OCI-LY3 (cell line): Measurements from ENCODE around the gene B3GNT4.
A peak's percentile ranks its signal among the peaks of the same experiment; 100 is the strongest.

Experiments
- H2AFZ ChIP-seq: fragments of 200-600, 300-600 bp; shearing (Covaris generic); 2 replicates; pipeline ENCODE4 v1.6.0; 2014; ENCODE audit warnings: antibody characterized with exemption, low read depth, low read length
- H3K27ac ChIP-seq: fragments of 200-600, 300-600 bp; sonication (generic); 2 replicates; pipeline ENCODE4 v1.5.1; 2014; ENCODE audit warnings: mild to moderate bottlenecking, low read length, moderate library complexity, mixed read lengths
- H3K27me3 ChIP-seq: fragments of 200-600, 300-600 bp; sonication (generic); 2 replicates; pipeline ENCODE4 v1.6.1; 2014; ENCODE audit warnings: low read depth, low read length, mixed read lengths
- H3K36me3 ChIP-seq: fragments of 200-600, 300-600 bp; sonication (generic); replicated peaks from 2 replicates; pipeline ENCODE3; 2014; ENCODE audit warnings: low read depth, low read length, mixed read lengths
- H3K4me1 ChIP-seq: fragments of 300-600, 200-600 bp; sonication (generic); 2 replicates; pipeline ENCODE4 v1.6.1; 2014; ENCODE audit warnings: low read length, mixed read lengths
- H3K4me2 ChIP-seq: fragments of 200-600, 300-600 bp; sonication (generic); 2 replicates; pipeline ENCODE4 v1.6.1; 2014; ENCODE audit warnings: low read length, mixed read lengths
- H3K4me3 ChIP-seq: fragments of 300-600, 200-600 bp; sonication (generic); 2 replicates; pipeline ENCODE4 v1.5.1; 2014; ENCODE audit warnings: antibody characterized with exemption, mild to moderate bottlenecking, low read length, moderate library complexity
- H3K79me2 ChIP-seq: fragments of 300-600, 200-600 bp; shearing (Covaris generic); 2 replicates; pipeline ENCODE4 v1.6.1; 2014; ENCODE audit warnings: mild to moderate bottlenecking, low read length, mixed read lengths
- H3K9ac ChIP-seq: fragments of 300-600, 200-600 bp; shearing (Covaris generic); 2 replicates; pipeline ENCODE4 v1.6.0; 2014; ENCODE audit warnings: mild to moderate bottlenecking, low read length, moderate library complexity
- H3K9me3 ChIP-seq: fragments of 200-600, 300-600 bp; shearing (Covaris generic); 2 replicates; pipeline ENCODE4 v1.6.1; 2014; ENCODE audit warnings: low read length, mixed read lengths; ENCODE audit not compliant: insufficient read depth
- H4K20me1 ChIP-seq: fragments of 200-600, 300-600 bp; sonication (generic); 2 replicates; pipeline ENCODE4 v1.6.1; 2016; ENCODE audit warnings: low read length, mixed read lengths; ENCODE audit not compliant: insufficient read depth
- CTCF ChIP-seq: fragments of 200-600, 300-600 bp; sonication (generic); IDR thresholded peaks from 2 replicates; pipeline ENCODE4 v1.5.1; 2014; ENCODE audit warnings: antibody characterized with exemption, low read length, low read depth
- EZH2phosphoT487 ChIP-seq: fragments of 200-600 bp; shearing (Covaris generic); IDR thresholded peaks from 2 replicates; pipeline ENCODE4 v1.6.1; 2018; ENCODE audit warnings: antibody characterized with exemption, mixed run types, low read depth

B3GNT4 gene

GRCh38 chr12:122216445-122216844, 12.9 kb downstream of the B3GNT4 start:
- H2AFZ ChIP-seq, result no peak overlapping the region
- H3K9ac ChIP-seq, result no peak overlapping the region
- H3K4me1 ChIP-seq, result no peaks in the 10 kb centered on the region
- no peaks in the 10 kb centered on the region for H3K27me3 ChIP-seq
- no peaks in the 10 kb centered on the region for H3K9me3 ChIP-seq
- H3K4me3 ChIP-seq, result no peak overlapping the region
- H3K36me3 ChIP-seq, result peaks cover 65% of the 10 kb centered on the region
- H3K4me2 ChIP-seq, result no peak overlapping the region
- no peak overlapping the region for H3K27ac ChIP-seq
- H3K79me2 ChIP-seq, result peaks cover 18% of the 10 kb centered on the region
- TF ChIP-seq CTCF, result no peak
- no peak for TF ChIP-seq EZH2phosphoT487
- H4K20me1 ChIP-seq, result peaks cover 5% of the 10 kb centered on the region

GRCh38 chr12:122225683-122226365, 22.3 kb downstream of the B3GNT4 start, which contains the start of gene DIABLO:
DIABLO (minus strand) TSS chr12:122226052; CDS start chr12:122226014, 38 bp downstream.
- Histone ChIP-seq H3K27ac (peak within 1 kb of the TSS; percentile 62), H4K20me1 (peaks cover 4% of the 10 kb centered on the region), H3K4me3 (peak within 1 kb of the TSS; percentile 89)

GRCh38 chr12:122226366-122227125, 23.0 kb downstream of the B3GNT4 start:
- Histone ChIP-seq H3K27me3 (no peaks in the 10 kb centered on the region), H3K9me3 (no peaks in the 10 kb centered on the region), H2AFZ (no peak overlapping the region), H3K4me1 (peaks cover 13% of the 10 kb centered on the region), H3K4me3 (peak overlapping the region; percentile 79), H3K27ac (no peak overlapping the region), H3K4me2 (peak overlapping the region; percentile 87), H3K79me2 (peaks cover 38% of the 10 kb centered on the region), H3K36me3 (peaks cover 19% of the 10 kb centered on the region), H3K9ac (peak overlapping the region; percentile 41; the same call in 1 of the 2 replicates), H4K20me1 (no peaks in the 10 kb centered on the region)
- no peak for TF ChIP-seq EZH2phosphoT487
- no peak for TF ChIP-seq CTCF

More at GRCh38 chr12:122225683-122226365, 22.3 kb downstream of the B3GNT4 start, which contains the start of gene DIABLO:
- no peaks in the 10 kb centered on the region for H3K9me3 ChIP-seq
- no peaks in the 10 kb centered on the region for H3K27me3 ChIP-seq
- H3K9ac ChIP-seq, result peak within 1 kb of the TSS; percentile 74
- TF ChIP-seq EZH2phosphoT487, result no peak
- no peak for TF ChIP-seq CTCF
- peaks cover 43% of the 10 kb centered on the region for H3K79me2 ChIP-seq
- H3K4me1 ChIP-seq, result peaks cover 13% of the 10 kb centered on the region
- no peak within 1 kb of the TSS; the same call in 1 of the 2 replicates for H2AFZ ChIP-seq
- peaks cover 23% of the 10 kb centered on the region for H3K36me3 ChIP-seq
- peak within 1 kb of the TSS; percentile 87 for H3K4me2 ChIP-seq

- Histone ChIP-seq H3K27ac (no peak overlapping the region), H4K20me1 (no peaks in the 10 kb centered on the region), H3K36me3 (peaks cover 17% of the 10 kb centered on the region), H2AFZ (no peak overlapping the region), H3K4me1 (peaks cover 13% of the 10 kb centered on the region), H3K4me2 (no peak overlapping the region), H3K9me3 (no peaks in the 10 kb centered on the region), H3K27me3 (no peaks in the 10 kb centered on the region), H3K4me3 (no peak overlapping the region), H3K9ac (no peak overlapping the region), H3K79me2 (peaks cover 34% of the 10 kb centered on the region)
- TF ChIP-seq CTCF (no peak), EZH2phosphoT487 (no peak)
Measured at GRCh38 chr12:122227341-122227740, 23.8 kb downstream of the B3GNT4 start.
